GM19467 (cell line): ENCODE results near the gene LGALS4.
"Not testable (repeated sequence)": the region's sequence is repeated elsewhere in the genome, so short reads cannot be mapped to it uniquely, and the experiment has no call there.

Experiments
- ATAC-seq: cut with Tn5 transposase; IDR thresholded peaks from one replicate; pipeline ENCODE4 v1.9.1; 2021; ENCODE audit warnings: mild to moderate bottlenecking, moderate library complexity; ENCODE audit not compliant: unreplicated experiment

The LGALS4 gene

GRCh38 chr19:38842439-38843174 lies 29.9 kb upstream of the LGALS4 start:
- ATAC-seq = no peak

GRCh38 chr19:38841787-38842438 lies 29.2 kb upstream of the LGALS4 start:
- no peak for ATAC-seq

DNA sequence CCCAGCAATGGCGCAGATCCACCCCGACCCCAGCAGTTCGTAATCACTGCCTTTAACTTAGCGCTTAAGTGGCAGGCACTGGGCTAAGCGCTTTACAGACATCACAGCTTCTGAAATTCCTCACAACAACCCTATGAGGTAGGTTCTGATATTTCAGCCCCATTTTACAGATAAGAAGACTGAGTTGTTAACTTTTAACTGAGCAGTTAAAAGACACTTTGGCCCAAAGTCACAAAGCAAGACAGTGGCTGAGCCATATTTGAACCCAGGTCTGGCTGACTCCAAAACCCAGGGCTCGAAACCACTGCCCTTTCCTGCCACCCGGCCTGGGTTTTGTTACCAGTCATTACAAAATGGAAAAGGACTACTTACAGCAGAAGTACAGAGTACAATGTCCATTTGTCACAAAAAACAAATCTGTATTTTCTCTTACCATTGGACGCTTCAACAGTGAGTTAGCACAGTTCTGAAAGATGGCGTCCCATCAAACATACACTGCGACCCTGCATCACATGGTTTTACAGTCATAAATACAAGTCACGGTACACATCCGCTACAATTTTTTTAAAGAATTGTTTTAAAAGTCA lies 28.5 kb upstream of the LGALS4 start:
- ATAC-seq = no peak

GRCh38 chr19:38840583-38840968 lies 27.8 kb upstream of the LGALS4 start:
- ATAC-seq = no peak

GRCh38 chr19:38839816-38840582 lies 27.3 kb upstream of the LGALS4 start:
- no peak for ATAC-seq

- ATAC-seq = no peak
Observed at GRCh38 chr19:38838986-38839761, 26.4 kb upstream of the LGALS4 start.

DNA sequence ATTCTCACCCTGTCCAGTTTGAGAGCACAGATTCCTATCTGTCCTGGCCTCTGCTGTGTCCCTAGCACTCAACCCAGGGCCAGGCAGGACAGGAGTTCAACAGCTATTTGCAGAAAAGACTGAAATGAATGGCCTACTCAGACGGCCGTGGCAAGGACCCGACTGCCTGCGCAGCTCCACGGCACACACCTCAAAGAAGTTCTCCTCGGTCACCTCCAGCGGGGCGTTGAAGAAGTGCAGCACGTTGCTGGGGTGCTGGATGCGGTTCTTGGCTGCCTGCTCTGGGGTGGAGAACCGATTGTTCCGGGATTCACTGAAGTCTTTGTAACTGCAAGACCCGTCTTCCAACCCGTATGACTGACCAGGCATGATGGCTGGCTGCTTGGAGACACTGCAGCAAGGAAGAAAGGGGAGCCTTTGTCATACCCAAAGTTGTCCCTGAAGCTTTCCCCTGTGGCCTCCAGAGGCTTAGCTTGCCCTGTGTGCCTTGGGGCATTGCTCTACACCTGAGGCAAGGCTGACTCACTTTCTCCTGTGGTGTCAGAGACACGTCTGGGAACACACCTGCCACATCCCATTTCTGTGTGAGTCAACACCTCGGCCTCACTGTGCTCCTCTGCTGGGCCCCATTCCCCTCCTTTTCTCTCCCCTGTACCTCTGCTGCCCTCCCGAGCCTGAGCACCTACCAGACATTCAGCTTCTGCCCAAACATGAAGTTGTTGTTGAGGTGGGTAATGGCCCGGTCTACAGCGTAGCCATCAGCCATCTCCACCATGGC lies 25.7 kb upstream of the LGALS4 start:
- no peak for ATAC-seq

DNA sequence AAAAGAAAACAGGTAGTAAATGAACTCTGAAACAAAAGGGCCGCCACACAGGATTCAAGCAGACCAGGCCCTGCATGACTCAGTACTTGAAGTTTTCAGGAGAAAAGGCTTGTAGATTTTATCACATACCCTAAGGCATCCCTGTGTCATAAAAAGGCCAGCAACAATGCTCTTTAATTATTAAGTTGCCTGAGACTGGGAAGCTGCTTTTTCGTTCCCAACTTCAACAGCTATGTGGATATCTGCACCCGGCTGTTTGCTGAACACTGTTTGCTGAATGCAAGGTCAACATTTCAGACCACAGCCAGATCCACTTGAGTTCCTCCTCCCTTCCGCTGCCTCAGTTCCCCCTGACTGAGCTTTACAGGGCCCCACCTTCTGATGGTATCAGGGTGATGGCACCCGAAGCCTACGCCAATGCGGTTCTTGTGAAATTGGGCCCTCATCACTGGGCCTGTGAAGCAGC lies 24.9 kb upstream of the LGALS4 start:
- ATAC-seq = no peak

DNA sequence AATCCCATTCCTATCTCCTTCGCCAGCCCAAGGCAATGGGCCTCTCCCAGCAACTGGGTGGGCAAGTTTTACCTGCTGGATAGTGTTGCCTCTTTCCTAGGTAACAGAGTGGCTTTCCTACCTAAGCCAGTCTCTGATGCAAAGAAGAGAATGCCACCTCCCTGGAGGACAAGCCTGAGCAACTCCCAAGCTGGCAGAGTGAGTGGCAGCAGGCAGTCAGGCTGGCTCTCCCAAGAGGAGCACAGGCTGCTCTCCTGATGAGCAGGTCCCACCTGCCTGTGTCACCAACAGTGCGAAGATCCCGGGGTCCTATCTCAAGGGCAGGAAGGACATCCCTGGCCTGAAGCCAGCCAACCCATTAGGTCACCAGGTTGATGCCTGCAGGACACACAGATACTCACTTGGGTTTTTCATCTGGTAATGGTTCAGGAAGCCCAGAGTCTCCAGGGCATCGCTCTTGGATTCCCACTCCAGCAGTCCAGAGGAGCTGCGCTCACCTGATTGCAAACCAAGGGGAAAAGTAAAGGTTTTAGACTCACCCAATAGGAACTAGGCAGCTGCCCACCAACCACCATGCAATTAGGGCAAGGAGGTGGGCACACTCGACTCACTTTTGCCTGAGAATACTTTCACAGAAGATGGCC lies 24.4 kb upstream of the LGALS4 start:
- ATAC-seq = no peak

- ATAC-seq = no peak
Observed at GRCh38 chr19:38836159-38836982, 23.6 kb upstream of the LGALS4 start.

GRCh38 chr19:38834590-38834989 lies 21.8 kb upstream of the LGALS4 start:
- ATAC-seq = no peak

GRCh38 chr19:38834104-38834490 lies 21.4 kb upstream of the LGALS4 start:
- no peak for ATAC-seq

DNA sequence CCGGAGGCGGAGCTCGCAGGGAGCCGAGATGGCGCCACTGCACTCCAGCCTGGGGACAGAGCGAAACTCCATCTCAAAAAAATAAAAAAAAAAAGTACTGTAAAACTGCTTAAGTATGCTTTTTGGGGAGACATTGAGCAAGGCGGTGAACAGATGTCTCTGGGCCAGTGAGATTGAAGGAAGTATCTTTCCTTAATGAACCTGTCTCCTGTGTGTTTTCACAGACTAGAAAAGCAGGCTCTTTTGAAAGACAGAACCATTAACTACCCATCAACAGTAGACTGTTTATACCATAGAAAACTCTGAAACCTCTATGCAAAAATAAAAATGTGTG lies 20.3 kb upstream of the LGALS4 start:
- ATAC-seq = no peak

DNA sequence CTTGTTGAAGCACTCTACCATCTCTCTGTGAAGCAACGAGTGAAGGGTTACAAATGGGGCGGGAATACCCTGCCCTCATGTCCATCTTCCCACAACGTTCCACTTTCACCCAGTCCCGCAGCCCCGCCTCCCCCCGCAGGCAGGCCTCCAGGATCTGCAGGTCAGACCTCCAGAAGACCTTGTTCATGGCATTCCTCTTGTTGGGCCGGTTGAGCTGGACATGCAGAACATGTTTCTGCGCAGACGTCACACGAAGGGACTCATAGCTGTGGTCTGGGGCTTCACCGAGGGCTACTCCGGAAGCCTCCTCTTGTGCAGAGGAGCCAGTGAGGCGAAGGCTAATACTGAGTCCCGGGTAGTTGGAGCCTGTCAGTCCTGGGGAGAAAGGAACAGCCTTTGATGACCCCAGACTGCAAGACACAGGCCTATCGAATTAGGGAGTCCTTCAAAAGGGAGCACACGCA lies 18.4 kb upstream of the LGALS4 start:
- peak; percentile 37 for ATAC-seq

DNA sequence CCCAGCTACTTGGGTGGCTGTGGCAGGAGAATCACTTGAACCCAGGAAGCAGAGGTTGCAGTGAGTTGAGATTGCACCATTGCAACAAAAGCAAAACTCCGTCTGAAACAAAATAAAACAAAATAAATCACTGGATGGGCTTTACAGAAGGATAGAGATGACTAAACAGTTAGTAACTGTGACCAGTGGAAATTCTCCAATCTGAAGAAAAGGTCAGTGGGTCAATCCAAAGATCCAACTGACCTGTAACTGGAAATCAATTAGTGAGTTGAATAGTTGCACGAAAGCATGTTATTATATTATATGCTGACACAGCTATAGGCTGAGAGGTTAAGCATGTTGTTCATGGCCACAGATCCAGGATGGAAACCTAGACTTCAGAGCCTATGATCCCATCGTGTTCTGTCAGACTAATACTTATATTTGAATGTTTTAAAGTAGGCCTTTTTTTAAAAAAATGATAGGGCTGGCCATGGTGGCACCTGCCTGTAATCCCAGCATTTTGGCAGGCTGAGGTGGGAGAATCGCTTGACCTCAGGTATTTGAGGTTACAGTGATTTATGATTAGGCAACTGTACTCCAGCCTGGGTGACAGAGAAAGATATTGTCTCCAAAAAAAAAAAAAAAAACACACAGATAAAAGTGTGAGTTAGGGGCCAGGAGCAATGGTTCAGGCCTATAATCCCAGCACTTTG lies 17.4 kb upstream of the LGALS4 start:
- ATAC-seq = no peak

DNA sequence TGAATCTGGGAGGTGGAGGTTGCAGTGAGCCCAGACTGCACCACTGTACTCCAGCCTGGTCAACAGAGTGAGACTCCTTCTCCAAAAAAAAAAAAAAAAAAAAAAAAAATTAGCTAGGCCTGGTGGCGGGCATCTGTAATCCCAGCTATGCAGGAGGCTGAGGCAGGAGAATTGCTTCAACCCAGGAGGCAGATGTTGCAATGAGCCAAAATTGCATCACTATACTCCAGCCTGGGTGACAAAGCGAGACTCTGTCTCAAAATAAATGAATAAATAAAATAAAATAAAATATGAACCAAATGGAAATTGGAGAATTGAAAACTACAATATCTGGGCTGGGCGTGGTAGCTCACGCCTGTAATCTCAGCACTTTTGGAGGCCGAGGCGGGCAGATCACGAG lies 16.5 kb upstream of the LGALS4 start:
- not testable (repeated sequence) for ATAC-seq

- ATAC-seq = no peak
Observed at GRCh38 chr19:38826856-38827551, 14.3 kb upstream of the LGALS4 start.
